ENCODE measurements around the gene TSPAN10. TPM values are rescaled to one million over a fixed set of nuclear protein-coding genes. Genes with fewer than 3 reads are reported as not detected.
A peak's percentile ranks its signal among the peaks of the same experiment; 100 is the strongest.

TSPAN10 gene
- total and polyA plus RNA-seq, 9 of the 15 experiments (the other 6 are each of a cell fraction or from before 2014, with no cell fraction given) = 0.05 to 0.31 (median 0.13) TPM; not detected in 1

DNA sequence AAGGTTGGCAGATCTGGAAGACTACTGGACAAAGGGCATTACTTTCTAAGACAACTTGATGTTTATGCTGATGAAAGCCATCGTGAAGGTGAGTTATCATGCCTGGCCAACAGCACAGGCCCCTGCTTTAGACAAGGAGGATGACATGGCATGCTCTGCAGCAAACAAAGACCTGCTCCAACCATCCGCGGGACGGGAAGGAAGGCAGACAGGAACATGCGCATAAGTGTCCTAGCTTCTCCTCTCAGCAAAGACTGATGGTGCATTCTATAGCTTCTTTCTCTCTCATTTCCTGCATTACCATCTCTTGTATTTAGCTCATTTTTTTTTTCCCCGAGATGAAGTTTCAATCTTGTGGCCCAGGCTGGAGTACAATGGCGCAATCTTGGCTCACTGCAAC lies 5.5 kb upstream of the TSPAN10 start (continued):
- TF ChIP-seq ELK1 (CRISPR knock-in tag; IDR thresholded peaks at IDR 0.05) (no peak), ZNF584 (CRISPR knock-in tag; IDR thresholded peaks at IDR 0.05; ENCODE audit: low read depth) (no peak)

DNA sequence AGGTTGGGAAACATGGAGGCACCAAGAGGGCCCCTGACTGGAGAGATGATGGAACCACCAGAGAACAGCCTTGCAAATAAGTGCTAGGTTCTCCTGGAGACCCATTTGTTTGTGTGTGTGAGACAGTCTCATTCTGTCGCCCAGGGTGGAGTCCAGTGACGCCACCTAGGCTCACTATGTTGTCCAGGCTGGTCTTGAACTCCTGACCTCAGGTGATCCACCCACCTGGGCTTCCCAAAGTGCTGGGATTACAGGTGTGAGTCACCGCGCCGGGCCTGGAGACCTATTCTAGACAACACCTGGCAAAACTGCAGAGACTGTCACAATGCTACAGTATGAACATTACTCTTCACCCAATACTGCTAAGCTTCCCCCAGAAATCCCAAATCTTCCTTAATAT lies 1.6 kb upstream of the TSPAN10 start:
- 31% methylated on average over 5 of the region's 5 CpGs for WGBS (ENCODE audit: insufficient coverage, low coverage, missing lambda C conversion rate)
- H3K9me1 ChIP-seq (ENCODE audit: control insufficient read depth, insufficient read depth, low read length) = no peaks in the 10 kb centered on the region
- ATAC-seq (peak; percentile 11; the same call in 2 of the 3 replicates), DNase-seq (ENCODE audit: extremely low read depth in 1 of 4, low spot score in 3 of 4) (peak in 1 of 4 experiments; percentile 26), FAIRE-seq (no peak)
- peaks cover 63% of the 10 kb centered on the region for H3K79me2 ChIP-seq (ENCODE audit: control insufficient read depth, insufficient read depth, low read length)
- TSS peak; percentile 74 for BruUV-seq (replicated peaks)
- peak overlapping the region; percentile 89 to 94 for H3K9ac ChIP-seq (ENCODE audit: insufficient read depth in 1 of 2, low read depth in 2 of 2, low read length in 2 of 2)
- peaks cover 6% of the 10 kb centered on the region for H4K20me1 ChIP-seq (replicated peaks; ENCODE audit: control insufficient read depth, insufficient read depth, low read length)
- H3K36me3 ChIP-seq (ENCODE audit: control insufficient read depth, insufficient read depth, low read length) = peaks cover 34% of the 10 kb centered on the region; the same call in 2 of the 3 replicates
- CTCF ChIA-PET (ENCODE audit: low intra/inter-chr PET ratio) = no interaction called here
- POLR2A ChIA-PET = interaction anchor here (0.6 to 1.4 kb wide), 4 partner anchors 31 to 274 kb away, joined by 3 to 6 read pairs (median 4); partner anchors contain the start of gene CCDC137
- H3K4me3 ChIP-seq = peak overlapping the region; percentile 69
- H3K27me3 ChIP-seq (ENCODE audit: control insufficient read depth in 2 of 2, insufficient read depth in 2 of 2, low read length in 2 of 2) = no peaks in the 10 kb centered on the region
- H2AFZ ChIP-seq (ENCODE audit: low read depth, low read length) = no peak overlapping the region
- TF ChIP-seq PYGO2 (tag; IDR thresholded peaks at IDR 0.05) (no peak), MAFF (IDR thresholded peaks at IDR 0.05; ENCODE audit: low read length) (no peak), NR2C1 (IDR thresholded peaks at IDR 0.05) (no peak), NR2C1 (tag; IDR thresholded peaks at IDR 0.05) (no peak), EGR1 (conservative IDR thresholded peaks at IDR 0.05) (0 out of 2 replicates have a peak, but pooled peaks have one; percentile 21), BDP1 (IDR thresholded peaks at IDR 0.05; ENCODE audit: insufficient read depth, insufficient read length) (no peak), ZBTB12 (CRISPR knock-in tag; IDR thresholded peaks at IDR 0.05) (no peak), SREBF2 (CRISPR knock-in tag; IDR thresholded peaks at IDR 0.05) (0 out of 2 replicates have a peak, but pooled peaks have one; percentile 30), FOSL1 (tag; conservative IDR thresholded peaks at IDR 0.05) (0 out of 2 replicates have a peak, but pooled peaks have one; percentile 3), HDAC2 (IDR thresholded peaks at IDR 0.05) (no peak), TAF9B (IDR thresholded peaks at IDR 0.05; ENCODE audit: partially characterized antibody) (no peak)
- TF ChIP-seq, protein P1, sequence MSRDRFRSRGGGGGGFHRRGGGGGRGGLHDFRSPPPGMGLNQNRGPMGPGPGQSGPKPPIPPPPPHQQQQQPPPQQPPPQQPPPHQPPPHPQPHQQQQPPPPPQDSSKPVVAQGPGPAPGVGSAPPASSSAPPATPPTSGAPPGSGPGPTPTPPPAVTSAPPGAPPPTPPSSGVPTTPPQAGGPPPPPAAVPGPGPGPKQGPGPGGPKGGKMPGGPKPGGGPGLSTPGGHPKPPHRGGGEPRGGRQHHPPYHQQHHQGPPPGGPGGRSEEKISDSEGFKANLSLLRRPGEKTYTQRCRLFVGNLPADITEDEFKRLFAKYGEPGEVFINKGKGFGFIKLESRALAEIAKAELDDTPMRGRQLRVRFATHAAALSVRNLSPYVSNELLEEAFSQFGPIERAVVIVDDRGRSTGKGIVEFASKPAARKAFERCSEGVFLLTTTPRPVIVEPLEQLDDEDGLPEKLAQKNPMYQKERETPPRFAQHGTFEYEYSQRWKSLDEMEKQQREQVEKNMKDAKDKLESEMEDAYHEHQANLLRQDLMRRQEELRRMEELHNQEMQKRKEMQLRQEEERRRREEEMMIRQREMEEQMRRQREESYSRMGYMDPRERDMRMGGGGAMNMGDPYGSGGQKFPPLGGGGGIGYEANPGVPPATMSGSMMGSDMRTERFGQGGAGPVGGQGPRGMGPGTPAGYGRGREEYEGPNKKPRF (IDR thresholded peaks at IDR 0.05; ENCODE audit: low read depth, low read length) = no peak
- no peaks in the 10 kb centered on the region for H3K9me3 ChIP-seq (replicated peaks; ENCODE audit: control insufficient read depth, insufficient read depth, low read depth, low read length)
- peak overlapping the region; percentile 87 for H3K27ac ChIP-seq (ENCODE audit: extremely low read depth, low read depth, low read length)
- H3K4me2 ChIP-seq (ENCODE audit: insufficient read depth, low read length) = peak overlapping the region; percentile 84
- intact Hi-C loops (cut with micrococcal nuclease) (no loop called here), in situ Hi-C loops (cut with MboI) (no loop called here)
- peaks cover 20 to 22% of the 10 kb centered on the region in 2 experiments; a peak in 4 of 5 replicates for H3K4me1 ChIP-seq (replicated peaks in 1 of 2; ENCODE audit: control insufficient read depth in 2 of 2, insufficient read depth in 2 of 2, low read length in 2 of 2)
